GM12864 (cell line): ENCODE data around the gene NCCRP1.

Experiments
- DNase-seq: peaks from one replicate; pipeline ENCODE4 v3.0.0-alpha.2; 2011; ENCODE audit warnings: low read depth
- H3K4me3 ChIP-seq: 2 replicates; pipeline ENCODE4 v1.5.1; 2011; ENCODE audit warnings: mild to moderate bottlenecking, low read depth, low read length, control low read depth
- TF ChIP-seq, protein P1 (sequence below): IDR thresholded peaks from 2 replicates; pipeline ENCODE4 v1.5.1; 2011; ENCODE audit warnings: low read depth, mild to moderate bottlenecking, moderate library complexity, low read length, control low read depth, inconsistent platforms; ENCODE audit errors: missing control alignments

The NCCRP1 gene

DNA sequence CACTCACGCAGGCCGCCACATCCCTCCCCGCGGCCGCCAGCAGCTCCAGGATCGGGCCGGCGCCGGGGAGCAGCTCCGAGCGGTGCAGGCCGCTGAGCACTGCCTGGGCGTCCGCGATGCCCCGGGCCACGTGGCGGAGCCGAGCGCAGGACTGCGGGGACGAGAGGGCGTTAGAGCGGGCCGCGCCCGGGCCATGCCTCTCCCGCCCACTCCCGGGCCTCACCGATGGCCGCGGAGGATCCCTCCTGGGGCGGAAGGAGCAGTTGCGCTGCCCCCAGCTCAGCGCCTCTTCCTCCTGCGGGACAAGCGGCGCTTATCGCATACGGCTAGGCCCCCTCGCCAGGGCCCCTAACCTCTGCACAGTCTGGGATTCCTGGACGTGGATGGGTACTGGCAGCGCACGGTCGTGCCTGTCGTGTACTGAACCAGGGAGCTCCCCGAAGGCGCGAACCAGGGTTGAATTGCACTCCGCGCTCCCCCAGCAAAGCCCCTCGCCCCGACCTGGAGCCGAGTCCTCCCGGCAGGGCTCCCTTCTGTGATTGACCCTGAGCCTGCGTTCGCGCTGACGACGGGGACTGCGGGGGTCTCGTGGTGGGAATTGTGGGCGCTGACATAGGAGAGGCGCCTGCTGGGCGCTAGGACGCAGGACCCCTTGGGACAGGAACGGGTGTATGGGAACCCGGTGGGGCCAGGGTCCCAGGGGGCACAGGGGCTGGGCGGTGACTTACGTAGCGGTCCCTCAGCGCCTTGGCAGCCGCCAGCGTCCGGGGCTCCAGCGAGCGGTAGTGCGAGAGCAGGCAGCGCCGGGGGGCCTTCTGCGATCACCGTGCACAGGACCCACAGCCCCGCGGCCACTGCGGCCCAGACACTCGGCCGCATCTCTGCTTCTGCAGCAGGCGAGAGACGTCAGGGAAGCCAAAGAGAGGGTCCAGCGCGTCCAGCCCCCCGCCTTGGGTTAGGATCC is 51.2 kb downstream of the NCCRP1 start:
- no peak for DNase-seq
- TF ChIP-seq, protein P1, sequence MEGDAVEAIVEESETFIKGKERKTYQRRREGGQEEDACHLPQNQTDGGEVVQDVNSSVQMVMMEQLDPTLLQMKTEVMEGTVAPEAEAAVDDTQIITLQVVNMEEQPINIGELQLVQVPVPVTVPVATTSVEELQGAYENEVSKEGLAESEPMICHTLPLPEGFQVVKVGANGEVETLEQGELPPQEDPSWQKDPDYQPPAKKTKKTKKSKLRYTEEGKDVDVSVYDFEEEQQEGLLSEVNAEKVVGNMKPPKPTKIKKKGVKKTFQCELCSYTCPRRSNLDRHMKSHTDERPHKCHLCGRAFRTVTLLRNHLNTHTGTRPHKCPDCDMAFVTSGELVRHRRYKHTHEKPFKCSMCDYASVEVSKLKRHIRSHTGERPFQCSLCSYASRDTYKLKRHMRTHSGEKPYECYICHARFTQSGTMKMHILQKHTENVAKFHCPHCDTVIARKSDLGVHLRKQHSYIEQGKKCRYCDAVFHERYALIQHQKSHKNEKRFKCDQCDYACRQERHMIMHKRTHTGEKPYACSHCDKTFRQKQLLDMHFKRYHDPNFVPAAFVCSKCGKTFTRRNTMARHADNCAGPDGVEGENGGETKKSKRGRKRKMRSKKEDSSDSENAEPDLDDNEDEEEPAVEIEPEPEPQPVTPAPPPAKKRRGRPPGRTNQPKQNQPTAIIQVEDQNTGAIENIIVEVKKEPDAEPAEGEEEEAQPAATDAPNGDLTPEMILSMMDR, result no peak
- no peak overlapping the region for H3K4me3 ChIP-seq

DNA sequence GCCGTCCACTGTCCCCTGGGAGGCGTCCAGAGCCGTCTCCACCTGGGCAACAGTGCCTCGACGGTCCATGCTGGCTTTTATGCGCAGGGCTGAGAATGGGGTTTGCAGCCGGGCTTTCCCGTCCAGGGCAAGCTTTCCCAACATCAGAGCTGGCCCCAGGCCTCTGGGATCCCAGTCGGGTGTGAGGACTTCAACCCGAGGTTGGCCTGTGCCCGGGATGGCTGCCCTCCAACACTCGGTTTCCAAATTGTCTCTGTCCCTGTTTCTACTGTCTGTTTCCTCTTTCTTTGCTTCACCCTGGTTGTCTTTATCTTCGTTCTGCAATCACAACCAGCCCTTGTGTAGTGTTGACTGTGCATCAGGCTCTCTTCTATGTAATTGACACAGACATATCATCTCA is 52.0 kb downstream of the NCCRP1 start, which contains the start of gene IFNL4:
Gene IFNL4 (minus strand): TSS at position 51 of the 400 bp plus-strand sequence.
- H3K4me3 ChIP-seq, result no peak within 1 kb of the TSS
- TF ChIP-seq, protein P1, result no peak
- DNase-seq, result no peak

DNA sequence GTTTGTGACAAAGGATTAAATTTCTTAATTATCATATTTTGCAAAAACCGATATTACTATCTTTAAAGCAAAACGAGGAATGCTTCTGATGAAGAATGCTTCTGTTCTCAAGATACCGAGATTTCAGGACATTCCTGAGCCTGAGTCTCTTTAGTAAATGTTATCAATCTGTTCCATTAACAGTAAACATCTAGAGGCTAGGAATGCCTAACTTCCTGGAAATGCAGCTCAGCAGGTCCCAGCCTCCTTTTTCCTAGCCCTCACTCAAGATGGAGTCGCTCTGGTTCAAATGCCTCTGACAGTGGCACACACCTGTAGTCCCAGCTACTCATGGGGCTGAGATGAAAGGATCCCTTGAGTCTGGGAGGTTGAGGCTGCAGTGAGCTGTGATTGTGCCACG is 54.3 kb downstream of the NCCRP1 start:
- TF ChIP-seq, protein P1, result no peak

More for the DNA sequence above, 54.3 kb downstream of the NCCRP1 start:
- H3K4me3 ChIP-seq, result no peak overlapping the region
- no peak for DNase-seq
